CD8-positive, alpha-beta memory T cell (primary cell): ENCODE measurements around the gene ADAMTS13. TPM values are rescaled to one million over a fixed set of nuclear protein-coding genes. Genes with fewer than 3 reads are reported as not detected.

Source experiments
- CTCF ChIA-PET: fragments of 350-600 bp; sonication (Branson Sonifier 250); formaldehyde crosslinking; loops from one replicate; lab custom pipeline; 2021; ENCODE audit warnings: antibody characterized with exemption; lab: Charles Lee
- POLR2A ChIA-PET: fragments of 350-600 bp; sonication (Branson Sonifier 250); formaldehyde crosslinking; loops from one replicate; lab custom pipeline; 2021; ENCODE audit warnings: antibody characterized with exemption; lab: Charles Lee
- DNase-seq, 5 donors: peaks; one replicate each; pipeline versions ENCODE4 v3.0.0 to v3.0.0-alpha.2; 2020 to 2022; ENCODE audit warnings: mixed read lengths in 1 of 5
- H3K27ac ChIP-seq: one replicate; pipeline ENCODE4 v1.7.0; 2013; ENCODE audit warnings: low read depth, mild to moderate bottlenecking, low read length, moderate library complexity
- H3K27me3 ChIP-seq: 2 replicates; pipeline ENCODE4 v1.7.0; 2013; ENCODE audit warnings: low read length, mild to moderate bottlenecking; ENCODE audit not compliant: insufficient read depth, poor library complexity, severe bottlenecking
- H3K36me3 ChIP-seq: 2 replicates; pipeline ENCODE4 v1.7.0; 2013; ENCODE audit warnings: mild to moderate bottlenecking, low read length, moderate library complexity; ENCODE audit not compliant: insufficient read depth
- H3K4me1 ChIP-seq: 2 replicates; pipeline ENCODE4 v1.7.0; 2013; ENCODE audit warnings: mild to moderate bottlenecking, low read length, moderate library complexity; ENCODE audit not compliant: insufficient read depth
- H3K4me3 ChIP-seq: 2 replicates; pipeline ENCODE4 v1.7.0; 2013; ENCODE audit warnings: mild to moderate bottlenecking, low read length
- H3K9me3 ChIP-seq: 2 replicates; pipeline ENCODE4 v1.7.0; 2013; ENCODE audit warnings: mild to moderate bottlenecking, low read length
- H3K27ac Mint-ChIP-seq, 8 donors: one replicate each; pipeline ENCODE4 v1.8.0; 2020 to 2021; ENCODE audit warnings: mixed read lengths in 8 of 8, mild to moderate bottlenecking in 6 of 8, inconsistent platforms in 3 of 8, moderate library complexity in 3 of 8
- H3K27me3 Mint-ChIP-seq, 2 donors: one replicate each; pipeline ENCODE4 v1.8.0; 2020 to 2021; ENCODE audit warnings: mixed read lengths in 2 of 2, mild to moderate bottlenecking in 1 of 2, moderate library complexity in 1 of 2
- H3K36me3 Mint-ChIP-seq, 3 donors: one replicate each; pipeline ENCODE4 v1.8.0; 2020 to 2021; ENCODE audit warnings: mixed read lengths in 3 of 3, inconsistent platforms in 1 of 3, mild to moderate bottlenecking in 1 of 3
- H3K4me1 Mint-ChIP-seq, 3 donors: one replicate each; pipeline ENCODE4 v1.8.0; 2020 to 2021; ENCODE audit warnings: mixed read lengths in 3 of 3, inconsistent platforms in 1 of 3, mild to moderate bottlenecking in 1 of 3
- H3K4me3 Mint-ChIP-seq, 7 donors: one replicate each; pipeline ENCODE4 v1.8.0; 2020 to 2021; ENCODE audit warnings: mixed read lengths in 7 of 7, mild to moderate bottlenecking in 6 of 7, moderate library complexity in 4 of 7, inconsistent platforms in 2 of 7
- H3K9me3 Mint-ChIP-seq, 5 donors: one replicate each; pipeline ENCODE4 v1.8.0; 2020 to 2022; ENCODE audit warnings: mixed read lengths in 5 of 5, mild to moderate bottlenecking in 3 of 5, moderate library complexity in 2 of 5, inconsistent platforms in 1 of 5
- polyA plus RNA-seq: library from polyadenylated mRNA; unstranded; fragments of 300-500 nt; fragmentation: Illumina TruSeq; gene quantifications from one replicate; pipeline ENCODE4 v1.2.3, GENCODE V29; 2021
- total RNA-seq, 2 experiments: library from RNA; stranded (reverse); gene quantifications; one replicate each; pipeline ENCODE4 v1.2.3, GENCODE V29; 2021

Gene ADAMTS13
- total and polyA plus RNA-seq, 3 experiments from 2014 or later: 0.32 to 1.1 (median 1.0) TPM

DNA sequence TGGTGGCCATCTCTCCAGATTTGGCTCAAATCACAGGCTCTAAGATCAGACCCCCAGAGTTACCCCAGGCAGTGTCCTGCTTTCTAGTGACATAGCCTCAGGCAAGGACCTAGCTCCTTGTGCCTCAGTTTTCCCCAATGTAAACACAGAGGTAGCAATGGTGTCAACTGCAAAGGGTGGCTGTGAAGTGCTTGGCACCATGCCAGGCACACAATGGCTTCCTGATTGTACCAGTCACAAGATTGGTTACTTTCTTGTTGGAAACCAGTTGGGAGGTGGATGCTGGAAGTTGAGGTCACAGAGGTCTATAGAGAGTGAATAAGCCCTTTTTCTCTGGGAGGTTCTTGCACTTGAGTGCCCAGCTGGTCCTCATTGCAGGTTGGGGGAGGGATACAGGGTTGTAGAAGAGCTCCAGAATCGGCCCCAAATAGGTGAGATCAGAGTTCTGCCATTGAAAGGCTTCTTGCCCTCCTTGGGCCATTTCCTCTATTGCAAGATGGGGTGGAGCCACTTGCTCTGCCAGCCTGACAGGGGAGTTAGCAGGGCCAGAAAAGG, 43.7 kb upstream of the ADAMTS13 start:
- Histone ChIP-seq H3K4me3 (no peak overlapping the region), H3K27me3 (no peaks in the 10 kb centered on the region), H3K4me1 (peaks cover 12% of the 10 kb centered on the region), H3K9me3 (no peaks in the 10 kb centered on the region), H3K27ac (no peak overlapping the region), H3K36me3 (no peaks in the 10 kb centered on the region)
- Mint-ChIP-seq H3K27me3 (no peaks in the 10 kb centered on the region), H3K27ac (peak overlapping the region in 1 of 8 donors; percentile 31), H3K4me3 (peak overlapping the region in 2 of 7 donors; percentile 20 to 82), H3K36me3 (peaks cover 0 to 11% (median 2%) of the 10 kb centered on the region in 3 donors), H3K9me3 (no peaks in the 10 kb centered on the region), H3K4me1 (peaks cover 13 to 17% (median 17%) of the 10 kb centered on the region in 3 donors)
- no peak for DNase-seq
- CTCF ChIA-PET: interaction anchor here (1.1 kb wide), 1 partner anchor 43 kb away, joined by 3 read pairs; no protein-coding TSS in a partner anchor
- POLR2A ChIA-PET: no interaction called here

- Histone ChIP-seq H3K27me3 (no peaks in the 10 kb centered on the region), H3K27ac (no peak overlapping the region), H3K9me3 (no peaks in the 10 kb centered on the region), H3K4me1 (peaks cover 7% of the 10 kb centered on the region), H3K36me3 (no peaks in the 10 kb centered on the region), H3K4me3 (no peak overlapping the region)
- H3K27me3 Mint-ChIP-seq: no peaks in the 10 kb centered on the region
- peak overlapping the region in 1 of 8 donors; percentile 31 for H3K27ac Mint-ChIP-seq
- ChIA-PET POLR2A (interaction anchor here (0.7 kb wide), 1 partner anchor 79 kb away, joined by 3 read pairs; no protein-coding TSS in a partner anchor), CTCF (no interaction called here)
- DNase-seq: no peak
- no peaks in the 10 kb centered on the region for H3K9me3 Mint-ChIP-seq
- peaks cover 0 to 8% (median 2%) of the 10 kb centered on the region in 3 donors for H3K36me3 Mint-ChIP-seq
- H3K4me3 Mint-ChIP-seq: peak overlapping the region in 1 of 7 donors; percentile 63
- H3K4me1 Mint-ChIP-seq: peaks cover 7 to 10% (median 7%) of the 10 kb centered on the region in 3 donors
These were observed 42.7 kb upstream of the ADAMTS13 start for GRCh38 chr9:133379153-133380086.

DNA sequence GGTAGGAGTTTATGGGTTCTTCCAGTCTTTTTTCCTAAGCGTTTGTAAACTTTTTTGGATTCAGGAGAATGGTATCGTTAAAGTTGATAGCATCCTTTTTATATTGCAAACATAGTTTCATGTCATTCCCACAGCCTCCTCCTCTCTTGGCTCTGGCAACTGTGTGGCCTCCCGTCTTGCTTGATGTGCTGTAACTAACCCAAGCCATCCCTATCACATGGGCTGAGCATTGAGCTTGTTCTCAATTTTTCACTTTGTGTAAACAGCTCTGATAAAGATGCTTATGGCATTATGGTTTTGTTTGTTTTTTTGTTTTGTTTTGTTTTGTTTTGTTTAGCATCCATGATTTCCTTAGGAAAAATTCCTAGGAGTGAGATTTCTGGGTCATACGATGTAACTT, 41.4 kb upstream of the ADAMTS13 start:
- H3K27me3 Mint-ChIP-seq: no peaks in the 10 kb centered on the region
- H3K36me3 Mint-ChIP-seq: no peaks in the 10 kb centered on the region
- Histone ChIP-seq H3K4me3 (no peak overlapping the region), H3K9me3 (no peaks in the 10 kb centered on the region), H3K4me1 (no peaks in the 10 kb centered on the region), H3K27ac (no peak overlapping the region), H3K36me3 (no peaks in the 10 kb centered on the region), H3K27me3 (no peaks in the 10 kb centered on the region)
- H3K27ac Mint-ChIP-seq: no peak overlapping the region
- no peaks in the 10 kb centered on the region for H3K9me3 Mint-ChIP-seq
- POLR2A ChIA-PET: no interaction called here
- DNase-seq: no peak
- H3K4me3 Mint-ChIP-seq: no peak overlapping the region
- CTCF ChIA-PET: interaction anchor here (1.2 kb wide), 1 partner anchor 30 kb away, joined by 4 read pairs; no protein-coding TSS in a partner anchor
- peaks cover 0 to 3% (median 0%) of the 10 kb centered on the region in 3 donors for H3K4me1 Mint-ChIP-seq

DNA sequence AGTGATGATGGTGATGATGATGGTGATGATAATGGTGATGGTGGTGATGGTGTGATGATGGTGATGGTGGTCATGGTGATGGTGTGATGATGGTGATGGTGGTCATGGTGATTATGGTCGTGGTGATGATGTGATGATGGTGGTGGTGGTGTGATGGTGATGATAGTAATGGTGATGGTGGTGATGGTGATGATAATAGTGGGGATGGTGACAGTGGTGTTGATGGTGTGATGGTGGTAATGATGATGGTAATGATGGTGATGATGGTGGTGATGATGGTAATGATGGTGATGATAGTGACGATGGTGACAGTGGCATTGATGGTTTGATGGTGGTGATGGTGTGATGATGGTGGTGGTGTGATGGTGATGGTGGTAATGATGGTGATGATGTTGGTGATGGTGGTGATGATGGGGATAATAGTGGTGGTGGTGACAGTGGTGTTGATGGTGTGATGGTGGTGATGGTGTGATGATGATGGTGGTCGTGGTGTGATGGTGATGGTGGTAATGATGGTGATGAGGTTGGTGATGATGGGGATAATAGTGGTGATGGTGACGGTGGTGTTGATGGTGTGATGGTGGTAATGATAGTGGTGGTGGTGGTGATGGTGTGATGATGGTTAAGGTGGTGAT, 39.5 kb upstream of the ADAMTS13 start:
- Mint-ChIP-seq H3K9me3 (no peaks in the 10 kb centered on the region), H3K27me3 (no peaks in the 10 kb centered on the region), H3K4me3 (no peak overlapping the region), H3K27ac (no peak overlapping the region), H3K4me1 (no peaks in the 10 kb centered on the region), H3K36me3 (no peaks in the 10 kb centered on the region)
- no peak overlapping the region for H3K4me3 ChIP-seq
- ChIA-PET POLR2A (no interaction called here), CTCF (no interaction called here)
- no peak overlapping the region for H3K27ac ChIP-seq
- H3K27me3 ChIP-seq: no peaks in the 10 kb centered on the region
- DNase-seq: no peak
- no peaks in the 10 kb centered on the region for H3K36me3 ChIP-seq
- H3K4me1 ChIP-seq: no peaks in the 10 kb centered on the region
- no peaks in the 10 kb centered on the region for H3K9me3 ChIP-seq

- H3K4me3 ChIP-seq: no peak overlapping the region
- no peak overlapping the region for H3K27ac ChIP-seq
- no peaks in the 10 kb centered on the region for H3K27me3 ChIP-seq
- H3K27me3 Mint-ChIP-seq: peaks cover 0 to 4% of the 10 kb centered on the region in 2 donors
- POLR2A ChIA-PET: no interaction called here
- H3K9me3 ChIP-seq: no peaks in the 10 kb centered on the region
- no peaks in the 10 kb centered on the region for H3K4me1 Mint-ChIP-seq
- H3K9me3 Mint-ChIP-seq: no peaks in the 10 kb centered on the region
- H3K36me3 Mint-ChIP-seq: no peaks in the 10 kb centered on the region
- H3K4me3 Mint-ChIP-seq: no peak overlapping the region
- CTCF ChIA-PET: no interaction called here
- no peak overlapping the region for H3K27ac Mint-ChIP-seq
- H3K4me1 ChIP-seq: no peaks in the 10 kb centered on the region
- no peaks in the 10 kb centered on the region for H3K36me3 ChIP-seq
- DNase-seq: no peak
These were observed 38.7 kb upstream of the ADAMTS13 start for GRCh38 chr9:133383438-133383837.

DNA sequence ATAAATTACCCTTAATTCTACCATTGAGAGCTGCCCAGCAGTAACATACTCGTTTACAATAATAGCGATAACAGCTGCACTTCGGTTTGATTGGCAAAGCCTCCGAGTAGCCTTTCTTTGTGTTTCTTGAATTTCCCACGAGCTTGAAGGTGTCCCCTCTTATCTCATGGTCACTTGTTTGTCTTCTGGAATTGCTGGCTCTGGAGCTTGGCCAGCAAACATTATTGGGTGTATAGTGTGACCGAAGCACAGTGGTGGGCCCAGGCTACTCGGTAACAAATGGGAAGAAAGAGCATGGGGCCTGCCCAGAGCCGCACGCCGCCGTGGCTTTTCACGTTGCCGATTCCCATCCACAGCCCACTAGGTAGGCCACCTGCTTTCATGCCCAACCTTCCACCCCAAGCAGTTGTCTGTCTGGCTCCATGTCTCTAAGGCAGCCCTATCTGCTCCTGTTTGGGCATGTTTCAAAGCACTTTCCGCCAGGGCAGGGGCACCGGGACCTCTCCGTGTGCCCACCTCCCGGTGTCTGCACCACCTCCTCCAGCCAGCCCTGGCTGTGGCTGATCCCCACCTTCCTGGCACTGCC, 37.3 kb upstream of the ADAMTS13 start:
- H3K9me3 ChIP-seq: no peaks in the 10 kb centered on the region
- no peaks in the 10 kb centered on the region for H3K9me3 Mint-ChIP-seq
- H3K4me1 ChIP-seq: no peaks in the 10 kb centered on the region
- no peak overlapping the region for H3K27ac ChIP-seq
- no peak overlapping the region for H3K4me3 ChIP-seq
- H3K4me1 Mint-ChIP-seq: no peaks in the 10 kb centered on the region
- no peaks in the 10 kb centered on the region for H3K36me3 ChIP-seq
- no peak overlapping the region for H3K4me3 Mint-ChIP-seq
- CTCF ChIA-PET: no interaction called here
- H3K27me3 Mint-ChIP-seq: peaks cover 2 to 7% of the 10 kb centered on the region in 2 donors
- DNase-seq: no peak
- H3K27me3 ChIP-seq: no peaks in the 10 kb centered on the region
- no peak overlapping the region for H3K27ac Mint-ChIP-seq
- POLR2A ChIA-PET: no interaction called here
- no peaks in the 10 kb centered on the region for H3K36me3 Mint-ChIP-seq

GRCh38 chr9:133385452-133385851, 36.7 kb upstream of the ADAMTS13 start:
- Histone ChIP-seq H3K4me3 (no peak overlapping the region), H3K4me1 (no peaks in the 10 kb centered on the region), H3K27me3 (peaks cover 3% of the 10 kb centered on the region), H3K9me3 (no peaks in the 10 kb centered on the region), H3K36me3 (no peaks in the 10 kb centered on the region), H3K27ac (no peak overlapping the region)
- H3K36me3 Mint-ChIP-seq: no peaks in the 10 kb centered on the region
- no peaks in the 10 kb centered on the region for H3K9me3 Mint-ChIP-seq
- no peak overlapping the region for H3K4me3 Mint-ChIP-seq
- CTCF ChIA-PET: no interaction called here
- POLR2A ChIA-PET: no interaction called here
- peaks cover 8% of the 10 kb centered on the region in 2 donors for H3K27me3 Mint-ChIP-seq
- H3K27ac Mint-ChIP-seq: no peak overlapping the region
- no peaks in the 10 kb centered on the region for H3K4me1 Mint-ChIP-seq
- no peak for DNase-seq
